Choroid plexus epithelial cell (primary cell): ENCODE results near the gene PELI2.

Experiments used
- DNase-seq: peaks from one replicate; pipeline ENCODE4 v3.0.0-alpha.2; 2010; ENCODE audit warnings: low read depth
- H3K4me3 ChIP-seq: 2 replicates; pipeline ENCODE4 v1.5.1; 2011; ENCODE audit warnings: low read depth, mild to moderate bottlenecking, control low read depth, low read length, moderate library complexity
- TF ChIP-seq, protein P1 (sequence below): conservative IDR thresholded peaks from 2 replicates; pipeline ENCODE4 v1.5.1; 2011; ENCODE audit warnings: low read depth, mild to moderate bottlenecking, control low read depth, inconsistent platforms, low read length, moderate library complexity

The PELI2 gene

DNA sequence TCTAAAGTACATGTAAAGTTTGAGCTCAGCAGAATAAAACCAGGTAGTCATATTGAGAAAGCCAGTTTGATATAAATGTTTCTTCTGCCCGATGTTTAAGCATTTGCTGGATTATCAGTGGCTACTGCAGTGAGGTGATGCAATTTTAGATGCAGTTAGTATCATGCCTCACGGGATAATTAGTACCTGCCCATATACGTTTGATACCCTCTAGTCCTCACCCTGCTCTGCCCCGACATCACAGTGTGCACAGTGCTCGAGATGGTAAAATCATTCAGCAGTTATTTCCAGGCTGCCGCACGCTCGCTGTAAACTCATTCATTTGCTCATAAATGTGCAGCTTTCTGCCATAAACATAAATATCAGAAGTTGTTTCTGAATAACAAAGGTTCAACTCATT, 152.7 kb downstream of the PELI2 start:
- TF ChIP-seq, protein P1, sequence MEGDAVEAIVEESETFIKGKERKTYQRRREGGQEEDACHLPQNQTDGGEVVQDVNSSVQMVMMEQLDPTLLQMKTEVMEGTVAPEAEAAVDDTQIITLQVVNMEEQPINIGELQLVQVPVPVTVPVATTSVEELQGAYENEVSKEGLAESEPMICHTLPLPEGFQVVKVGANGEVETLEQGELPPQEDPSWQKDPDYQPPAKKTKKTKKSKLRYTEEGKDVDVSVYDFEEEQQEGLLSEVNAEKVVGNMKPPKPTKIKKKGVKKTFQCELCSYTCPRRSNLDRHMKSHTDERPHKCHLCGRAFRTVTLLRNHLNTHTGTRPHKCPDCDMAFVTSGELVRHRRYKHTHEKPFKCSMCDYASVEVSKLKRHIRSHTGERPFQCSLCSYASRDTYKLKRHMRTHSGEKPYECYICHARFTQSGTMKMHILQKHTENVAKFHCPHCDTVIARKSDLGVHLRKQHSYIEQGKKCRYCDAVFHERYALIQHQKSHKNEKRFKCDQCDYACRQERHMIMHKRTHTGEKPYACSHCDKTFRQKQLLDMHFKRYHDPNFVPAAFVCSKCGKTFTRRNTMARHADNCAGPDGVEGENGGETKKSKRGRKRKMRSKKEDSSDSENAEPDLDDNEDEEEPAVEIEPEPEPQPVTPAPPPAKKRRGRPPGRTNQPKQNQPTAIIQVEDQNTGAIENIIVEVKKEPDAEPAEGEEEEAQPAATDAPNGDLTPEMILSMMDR = no peak
- H3K4me3 ChIP-seq = no peak overlapping the region
- DNase-seq = no peak

DNA sequence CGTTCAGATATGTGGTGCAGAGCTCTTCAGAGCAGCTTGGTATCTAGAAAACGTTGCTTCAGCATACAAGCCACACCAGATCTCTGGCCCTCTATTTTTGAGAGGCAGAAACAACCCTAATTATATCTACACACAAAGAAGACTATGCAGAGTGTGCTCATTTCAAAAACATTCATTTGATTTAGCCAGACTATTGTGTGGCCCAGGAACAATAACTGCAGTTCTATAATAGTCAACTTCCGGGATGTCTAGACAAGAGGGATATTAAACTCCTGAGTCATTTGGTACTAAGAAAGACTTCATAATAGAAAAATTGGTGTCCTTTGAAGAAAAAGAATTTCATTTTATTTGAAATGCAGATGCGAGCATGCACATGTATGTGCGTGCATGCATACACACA, 153.8 kb downstream of the PELI2 start:
- no peak overlapping the region for H3K4me3 ChIP-seq
- peak; percentile 31 for DNase-seq

DNA sequence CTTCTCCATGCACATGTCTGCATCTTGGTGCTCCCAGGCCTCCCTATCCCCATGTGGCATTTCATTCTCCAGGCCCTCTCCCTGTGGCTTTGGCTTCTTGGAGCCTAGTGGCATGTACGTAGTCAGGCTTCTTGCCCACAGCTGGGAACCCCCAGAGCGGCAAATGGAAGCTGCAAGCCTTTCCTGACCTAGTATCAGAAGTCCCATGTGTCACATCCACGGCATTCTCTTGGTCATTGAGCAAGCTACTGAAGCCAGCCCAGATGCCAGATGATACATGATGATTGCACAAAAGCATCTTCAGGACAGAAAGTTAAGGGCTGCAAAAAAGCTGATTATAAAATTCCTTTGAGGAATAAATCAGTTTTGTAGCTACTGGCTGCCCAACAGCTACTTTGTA, 154.9 kb downstream of the PELI2 start:
- DNase-seq = no peak
- H3K4me3 ChIP-seq = no peak overlapping the region
- TF ChIP-seq, protein P1 = no peak

More for the DNA sequence above, 153.8 kb downstream of the PELI2 start:
- TF ChIP-seq, protein P1 = no peak

DNA sequence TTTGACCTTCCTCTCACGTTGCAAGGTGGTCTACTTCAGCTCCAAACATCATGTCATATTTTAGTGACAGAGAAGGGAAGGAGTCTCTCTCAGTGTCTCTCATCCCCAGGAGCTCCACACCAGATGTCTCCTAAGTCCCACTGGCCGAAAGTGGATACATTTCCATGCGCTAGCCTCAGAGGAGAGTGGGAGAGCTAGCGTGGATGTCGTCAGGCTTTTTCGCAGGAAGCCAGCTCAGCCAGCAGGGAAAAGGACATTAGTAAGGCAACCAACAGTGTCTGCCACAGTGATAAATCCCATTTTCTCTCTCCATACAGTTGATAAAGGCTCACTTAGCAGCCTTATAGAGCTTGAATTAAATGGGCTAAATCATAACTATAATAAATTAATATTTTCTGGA, 155.7 kb downstream of the PELI2 start:
- H3K4me3 ChIP-seq = no peak overlapping the region
- TF ChIP-seq, protein P1 = no peak
- no peak for DNase-seq

DNA sequence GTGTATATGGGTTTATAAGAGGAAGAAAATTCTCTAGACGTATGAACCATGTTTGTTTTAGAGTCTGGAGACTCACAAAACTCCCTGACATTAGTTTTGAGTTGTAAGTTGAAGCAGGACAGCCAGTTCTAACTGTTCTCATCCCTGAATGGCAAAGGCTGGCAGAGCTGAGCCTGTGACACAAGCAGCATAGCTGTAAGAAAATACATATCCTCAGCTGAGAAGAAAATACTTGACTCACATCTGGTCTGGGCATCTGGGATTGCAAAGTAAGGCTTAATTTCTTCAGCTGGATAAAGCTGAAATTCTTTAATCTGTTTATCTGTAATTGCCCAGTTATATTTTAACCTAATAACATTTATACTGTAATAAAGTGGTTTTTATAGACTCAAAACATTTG, 156.3 kb downstream of the PELI2 start:
- DNase-seq = no peak
- TF ChIP-seq, protein P1 = no peak
- H3K4me3 ChIP-seq = no peak overlapping the region

DNA sequence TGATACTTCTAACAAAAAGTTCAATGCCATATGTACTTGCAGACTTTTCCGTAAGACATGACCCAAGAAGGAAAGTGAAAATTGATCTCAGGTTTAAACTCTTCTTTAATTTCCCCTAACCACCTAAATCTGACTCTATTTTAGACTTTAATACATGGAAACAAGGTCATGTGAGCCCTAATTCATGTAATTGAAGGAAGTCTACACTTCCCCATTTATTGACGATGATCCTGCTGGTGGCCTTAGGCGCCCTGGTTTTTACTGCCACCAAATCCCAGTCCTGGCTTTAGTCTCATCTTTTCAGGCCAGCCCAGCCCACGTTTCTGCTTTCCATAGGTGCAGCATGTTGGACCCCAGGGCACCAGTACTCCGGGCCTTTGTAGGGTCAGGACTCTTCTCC, 157.9 kb downstream of the PELI2 start:
- TF ChIP-seq, protein P1 = no peak
- DNase-seq = no peak
- no peak overlapping the region for H3K4me3 ChIP-seq

DNA sequence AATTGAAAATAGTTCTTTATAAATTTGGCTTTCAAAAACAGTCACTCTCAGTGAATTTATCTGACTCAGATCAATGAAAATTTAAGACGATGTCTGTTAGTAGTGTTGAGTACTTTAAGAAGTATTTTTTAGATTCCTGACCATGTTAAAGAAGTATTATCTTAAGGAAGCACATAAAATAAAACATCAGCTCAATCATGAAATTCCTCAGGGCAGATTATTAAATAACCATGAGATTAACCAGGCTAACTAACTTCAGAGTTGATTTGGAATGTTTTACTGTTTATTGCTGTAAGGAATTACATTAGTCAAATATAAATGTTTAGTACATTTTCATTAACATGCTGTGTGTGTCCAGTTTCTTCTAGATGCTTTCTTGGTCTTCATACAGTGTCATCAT, 160.2 kb downstream of the PELI2 start:
- H3K4me3 ChIP-seq = no peak overlapping the region
- no peak for DNase-seq
- TF ChIP-seq, protein P1 = no peak
